RWPE2 (cell line): Measurements from ENCODE around the gene ZNF664.

Source experiments
- ATAC-seq: fragments of 200-7000 bp; cut with Tn5 transposase; 3 replicates; pipeline ENCODE4 v1.9.1; 2021; ENCODE audit warnings: low read depth
- DNase-seq: peaks from one replicate; pipeline ENCODE4 v3.0.0-alpha.2; 2020; ENCODE audit warnings: low spot score
- H3K27ac ChIP-seq: fragments of 450-650 bp; 2 replicates; pipeline ENCODE4 v1.5.1; 2017; ENCODE audit warnings: mild to moderate bottlenecking; ENCODE audit not compliant: poor library complexity, severe bottlenecking
- H3K27me3 ChIP-seq: fragments of 250-450 bp; sonication (Bioruptor Pico); 2 replicates; pipeline ENCODE4 v1.5.1; 2021; ENCODE audit warnings: mild to moderate bottlenecking, moderate library complexity; ENCODE audit not compliant: insufficient read depth, poor library complexity, severe bottlenecking
- H3K36me3 ChIP-seq: fragments of 250-450 bp; sonication (Bioruptor Pico); 2 replicates; pipeline ENCODE4 v1.5.1; 2020; ENCODE audit warnings: low read depth, mild to moderate bottlenecking, moderate library complexity
- H3K4me1 ChIP-seq: fragments of 250-450 bp; sonication (Bioruptor Pico); 2 replicates; pipeline ENCODE4 v1.5.1; 2021; ENCODE audit warnings: mild to moderate bottlenecking, moderate library complexity; ENCODE audit not compliant: insufficient read depth, poor library complexity, severe bottlenecking
- H3K4me3 ChIP-seq: fragments of 250-450 bp; sonication (Bioruptor Pico); 2 replicates; pipeline ENCODE4 v1.5.1; 2021; ENCODE audit warnings: mild to moderate bottlenecking, moderate library complexity; ENCODE audit not compliant: severe bottlenecking
- H3K9me3 ChIP-seq: fragments of 250-450 bp; sonication (Bioruptor Pico); 2 replicates; pipeline ENCODE4 v1.5.1; 2021; ENCODE audit warnings: mild to moderate bottlenecking, moderate library complexity; ENCODE audit not compliant: severe bottlenecking
- TF ChIP-seq, protein P1 (sequence below): fragments of 450-650 bp; IDR thresholded peaks from one replicate; pipeline ENCODE4 v1.5.1; 2017; ENCODE audit warnings: mild to moderate bottlenecking, moderate library complexity; ENCODE audit not compliant: poor library complexity, severe bottlenecking

ZNF664 gene

DNA sequence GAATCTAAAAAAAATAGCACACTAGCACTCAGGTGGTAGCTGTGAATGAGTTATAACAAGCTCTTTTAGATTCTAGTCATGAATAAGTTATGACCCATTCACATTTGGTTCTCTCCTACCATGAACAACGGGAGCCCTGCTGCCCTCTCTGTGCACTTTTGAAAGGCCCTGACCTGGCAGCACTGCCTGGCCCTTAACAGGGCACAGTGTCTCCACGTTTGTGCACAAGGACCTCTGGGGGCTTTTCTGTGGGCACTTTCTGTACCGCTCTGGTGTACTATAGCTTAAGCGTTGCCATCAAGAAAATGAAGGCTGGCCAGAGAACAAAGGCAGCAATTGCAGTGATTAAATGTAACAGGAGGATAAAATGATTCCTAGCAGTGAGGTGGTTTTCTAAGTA, 21.5 kb upstream of the ZNF664 start:
- no peak for ATAC-seq
- Histone ChIP-seq H3K36me3 (no peaks in the 10 kb centered on the region), H3K27ac (no peak overlapping the region), H3K4me3 (no peak overlapping the region), H3K4me1 (no peaks in the 10 kb centered on the region), H3K27me3 (no peaks in the 10 kb centered on the region), H3K9me3 (no peaks in the 10 kb centered on the region)
- TF ChIP-seq, protein P1, sequence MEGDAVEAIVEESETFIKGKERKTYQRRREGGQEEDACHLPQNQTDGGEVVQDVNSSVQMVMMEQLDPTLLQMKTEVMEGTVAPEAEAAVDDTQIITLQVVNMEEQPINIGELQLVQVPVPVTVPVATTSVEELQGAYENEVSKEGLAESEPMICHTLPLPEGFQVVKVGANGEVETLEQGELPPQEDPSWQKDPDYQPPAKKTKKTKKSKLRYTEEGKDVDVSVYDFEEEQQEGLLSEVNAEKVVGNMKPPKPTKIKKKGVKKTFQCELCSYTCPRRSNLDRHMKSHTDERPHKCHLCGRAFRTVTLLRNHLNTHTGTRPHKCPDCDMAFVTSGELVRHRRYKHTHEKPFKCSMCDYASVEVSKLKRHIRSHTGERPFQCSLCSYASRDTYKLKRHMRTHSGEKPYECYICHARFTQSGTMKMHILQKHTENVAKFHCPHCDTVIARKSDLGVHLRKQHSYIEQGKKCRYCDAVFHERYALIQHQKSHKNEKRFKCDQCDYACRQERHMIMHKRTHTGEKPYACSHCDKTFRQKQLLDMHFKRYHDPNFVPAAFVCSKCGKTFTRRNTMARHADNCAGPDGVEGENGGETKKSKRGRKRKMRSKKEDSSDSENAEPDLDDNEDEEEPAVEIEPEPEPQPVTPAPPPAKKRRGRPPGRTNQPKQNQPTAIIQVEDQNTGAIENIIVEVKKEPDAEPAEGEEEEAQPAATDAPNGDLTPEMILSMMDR: no peak
- no peak for DNase-seq

GRCh38 chr12:123952037-123952436, 21.0 kb upstream of the ZNF664 start:
- no peaks in the 10 kb centered on the region for H3K27me3 ChIP-seq
- no peak overlapping the region for H3K4me3 ChIP-seq
- H3K9me3 ChIP-seq: no peaks in the 10 kb centered on the region
- TF ChIP-seq, protein P1: no peak
- no peaks in the 10 kb centered on the region for H3K4me1 ChIP-seq
- no peaks in the 10 kb centered on the region for H3K36me3 ChIP-seq
- no peak for ATAC-seq
- H3K27ac ChIP-seq: no peak overlapping the region
- no peak for DNase-seq

- H3K36me3 ChIP-seq: no peaks in the 10 kb centered on the region
- no peak overlapping the region for H3K4me3 ChIP-seq
- TF ChIP-seq, protein P1: no peak
- no peak for ATAC-seq
- no peaks in the 10 kb centered on the region for H3K4me1 ChIP-seq
- DNase-seq: no peak
- H3K27me3 ChIP-seq: no peaks in the 10 kb centered on the region
- no peaks in the 10 kb centered on the region for H3K9me3 ChIP-seq
- no peak overlapping the region for H3K27ac ChIP-seq
Measured at GRCh38 chr12:123954647-123955350, 18.2 kb upstream of the ZNF664 start.

GRCh38 chr12:123956249-123956648, 16.8 kb upstream of the ZNF664 start:
- Histone ChIP-seq H3K4me3 (no peak overlapping the region), H3K4me1 (no peaks in the 10 kb centered on the region), H3K36me3 (no peaks in the 10 kb centered on the region), H3K9me3 (no peaks in the 10 kb centered on the region), H3K27me3 (no peaks in the 10 kb centered on the region), H3K27ac (no peak overlapping the region)
- TF ChIP-seq, protein P1: no peak
- ATAC-seq (no peak), DNase-seq (no peak)

DNA sequence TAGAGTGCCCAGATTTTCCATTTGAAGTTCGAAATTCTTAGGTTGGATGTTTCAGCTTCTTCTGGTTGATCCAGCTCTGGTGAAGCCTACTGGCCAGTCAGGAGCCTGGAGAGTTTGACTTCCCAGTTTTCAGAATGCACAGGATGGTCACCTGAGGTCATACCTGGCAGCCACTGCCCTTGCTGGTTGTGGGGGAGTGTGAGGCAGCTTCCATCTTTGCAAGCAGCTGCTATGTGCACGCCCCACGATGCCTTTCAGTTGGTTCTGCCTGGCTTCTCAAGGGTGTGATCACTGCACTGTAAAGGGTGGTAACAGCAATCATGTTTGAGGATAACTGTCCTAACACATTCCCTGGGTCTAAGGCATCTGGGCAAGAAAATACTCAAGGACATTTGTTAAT, 15.8 kb upstream of the ZNF664 start:
- TF ChIP-seq, protein P1: no peak
- H3K27ac ChIP-seq: no peak overlapping the region
- no peaks in the 10 kb centered on the region for H3K27me3 ChIP-seq
- no peaks in the 10 kb centered on the region for H3K9me3 ChIP-seq
- no peaks in the 10 kb centered on the region for H3K36me3 ChIP-seq
- ATAC-seq: no peak
- H3K4me1 ChIP-seq: no peaks in the 10 kb centered on the region
- no peak for DNase-seq
- H3K4me3 ChIP-seq: no peak overlapping the region
